Mammary microvascular endothelial cell (primary cell): ENCODE measurements around the gene MTPN. TPM values are rescaled to one million over a fixed set of nuclear protein-coding genes. Genes with fewer than 3 reads are reported as not detected.

Experiments used
- total RNA-seq: library from RNA; depleted of rRNA; stranded (reverse); fragments of >200 nt; gene quantifications from 2 replicates; pipeline ENCODE4 v1.2.3, GENCODE V29; 2015

MTPN gene
- total RNA-seq, result 162 and 163 TPM in 2 replicates

GRCh38 chr7:135977007-135977741, at the start of gene MTPN:
Gene MTPN (minus strand): TSS chr7:135977359. CDS start chr7:135977100, 259 bp downstream.

Other genes starting within 250 kb of the MTPN start
- not detected in 2 replicates for gene SLC13A4, start 249.2 kb downstream of the MTPN start, total RNA-seq
- 0.10 TPM in 1 of 2 replicates, not detected in the other for gene FAM180A, start 228.5 kb downstream of the MTPN start, total RNA-seq